Smooth muscle cell (in vitro differentiated cells): ENCODE results near the gene STARD7. TPM values are rescaled to one million over a fixed set of nuclear protein-coding genes. Genes with fewer than 3 reads are reported as not detected.

Experiments used
- DNase-seq: peaks from one replicate; lab custom pipeline; 2025; ENCODE audit not compliant: unreplicated experiment; lab: John Stamatoyannopoulos, UW
- H2AFZ ChIP-seq: fragments of 200-600 bp; sonication (generic); 2 replicates; pipeline ENCODE4 v1.6.0; 2016; ENCODE audit warnings: antibody characterized with exemption, low read depth, mild to moderate bottlenecking
- H3F3A ChIP-seq: fragments of 200-600 bp; sonication (generic); 2 replicates; pipeline ENCODE4 v1.6.0; 2017; ENCODE audit warnings: antibody characterized with exemption, low read depth
- H3K27ac ChIP-seq: fragments of 200-600 bp; sonication (generic); 2 replicates; pipeline ENCODE4 v1.5.1; 2016; ENCODE audit warnings: low read depth, mild to moderate bottlenecking
- H3K27me3 ChIP-seq: fragments of 200-600 bp; sonication (generic); 2 replicates; pipeline ENCODE4 v1.6.1; 2016; ENCODE audit warnings: low read depth, mild to moderate bottlenecking
- H3K36me3 ChIP-seq: fragments of 200-600 bp; sonication (generic); 2 replicates; pipeline ENCODE4 v1.5.1; 2016; ENCODE audit warnings: low read depth
- H3K4me1 ChIP-seq: fragments of 200-600 bp; sonication (generic); 2 replicates; pipeline ENCODE4 v1.5.1; 2016; ENCODE audit warnings: low read depth
- H3K4me2 ChIP-seq: fragments of 200-600 bp; sonication (generic); 2 replicates; pipeline ENCODE4 v1.6.0; 2016; ENCODE audit warnings: mild to moderate bottlenecking
- H3K4me3 ChIP-seq: fragments of 200-600 bp; sonication (generic); 2 replicates; pipeline ENCODE4 v1.5.1; 2016; ENCODE audit warnings: mild to moderate bottlenecking
- H3K79me2 ChIP-seq: fragments of 200-600 bp; sonication (generic); 2 replicates; pipeline ENCODE4 v1.6.0; 2016; ENCODE audit warnings: low read depth, mild to moderate bottlenecking
- H3K9ac ChIP-seq: fragments of 200-600 bp; sonication (generic); 2 replicates; pipeline ENCODE4 v1.6.0; 2016; ENCODE audit warnings: low read depth
- H3K9me3 ChIP-seq: fragments of 200-600 bp; sonication (generic); replicated peaks from 2 replicates; pipeline ENCODE4 v1.5.1; 2016; ENCODE audit warnings: low read depth
- H4K20me1 ChIP-seq: fragments of 200-600 bp; sonication (generic); 2 replicates; pipeline ENCODE4 v1.6.0; 2016; ENCODE audit warnings: low read depth
- CTCF ChIP-seq: fragments of 200-600 bp; sonication (generic); IDR thresholded peaks from 2 replicates; pipeline ENCODE4 v1.5.1; 2017; ENCODE audit warnings: borderline replicate concordance, mild to moderate bottlenecking, antibody characterized with exemption; ENCODE audit not compliant: insufficient read depth, poor library complexity, severe bottlenecking
- WGBS: methylation state at CpG from one replicate; pipeline ENCODE4 v1.1.7; 2016; ENCODE audit warnings: low lambda C conversion rate; 5-methylcytosine and 5-hydroxymethylcytosine counted together
- polyA plus RNA-seq: library from polyadenylated mRNA; unstranded; fragments of >200 nt; fragmentation: Nextera tagmentation; extraction: Ambion mirVana; gene quantifications from 2 replicates; pipeline ENCODE4 v1.2.1, GENCODE V29; 2016
- total RNA-seq: library from RNA; depleted of rRNA; stranded (reverse); fragments of >200 nt; gene quantifications from 2 replicates; pipeline ENCODE4 v1.2.3, GENCODE V29; 2014

Gene STARD7
- total and polyA plus RNA-seq, 2 experiments from 2014 or later: 62.3 to 64.4 TPM

DNA sequence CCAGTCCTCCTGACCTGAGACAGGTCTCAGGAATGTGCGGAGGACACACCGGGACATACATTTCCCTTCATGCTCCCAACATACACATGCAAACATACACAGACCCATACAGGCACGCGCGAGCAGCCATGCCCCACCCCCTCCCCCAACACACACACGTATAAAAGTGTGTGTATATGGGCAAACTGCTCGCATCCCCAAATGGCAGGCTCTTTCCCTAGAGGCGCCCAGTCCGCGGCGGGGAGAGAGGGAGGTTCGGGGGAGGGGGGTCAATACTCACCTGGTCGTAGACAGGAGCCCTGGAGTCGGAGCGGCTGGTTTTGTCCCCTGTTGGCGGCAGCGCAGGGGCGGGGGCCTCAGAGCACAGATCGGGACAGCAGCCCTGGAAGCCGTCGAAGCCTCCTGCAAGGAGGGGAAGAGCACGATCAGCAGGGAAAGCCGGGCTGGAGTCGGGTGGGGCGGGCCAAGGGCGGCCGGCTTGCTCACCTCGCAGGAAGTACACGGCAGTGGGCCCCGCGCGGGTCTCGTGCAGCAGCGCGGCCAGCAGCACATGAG is 64.1 kb downstream of the STARD7 start:
- Histone ChIP-seq H3K27me3 (no peaks in the 10 kb centered on the region), H3K9ac (no peak overlapping the region), H4K20me1 (peaks cover 11% of the 10 kb centered on the region), H3K79me2 (no peaks in the 10 kb centered on the region), H3K4me1 (peaks cover 4% of the 10 kb centered on the region), H3K9me3 (no peaks in the 10 kb centered on the region), H3K36me3 (no peaks in the 10 kb centered on the region), H3K27ac (no peak overlapping the region), H3K4me2 (peak overlapping the region; percentile 88), H2AFZ (no peak overlapping the region), H3F3A (no peaks in the 10 kb centered on the region), H3K4me3 (peak overlapping the region; percentile 54)
- no peak for TF ChIP-seq CTCF
- WGBS: 13% methylated on average over 32 of the region's 35 CpGs
- no peak for DNase-seq

- no peaks in the 10 kb centered on the region for H3K27me3 ChIP-seq
- no peaks in the 10 kb centered on the region for H3K79me2 ChIP-seq
- no peak overlapping the region for H2AFZ ChIP-seq
- no peak overlapping the region for H3K27ac ChIP-seq
- peaks cover 4% of the 10 kb centered on the region for H3K4me1 ChIP-seq
- DNase-seq: no peak
- H4K20me1 ChIP-seq: peaks cover 11% of the 10 kb centered on the region
- H3K36me3 ChIP-seq: no peaks in the 10 kb centered on the region
- H3K4me2 ChIP-seq: peak overlapping the region; percentile 88
- H3K9ac ChIP-seq: no peak overlapping the region
- no peak for TF ChIP-seq CTCF
- WGBS: 79% methylated on average over 23 of the region's 23 CpGs
- H3K4me3 ChIP-seq: peak overlapping the region; percentile 54
- H3K9me3 ChIP-seq: no peaks in the 10 kb centered on the region
- H3F3A ChIP-seq: no peaks in the 10 kb centered on the region
These were observed 64.7 kb downstream of the STARD7 start for GRCh38 chr2:96143848-96144480.

GRCh38 chr2:96143231-96143847 is 65.3 kb downstream of the STARD7 start:
- Histone ChIP-seq H3K36me3 (no peaks in the 10 kb centered on the region), H3K79me2 (no peaks in the 10 kb centered on the region), H3K27ac (no peak overlapping the region), H3K9ac (no peak overlapping the region), H4K20me1 (peaks cover 11% of the 10 kb centered on the region), H3K27me3 (no peaks in the 10 kb centered on the region), H3K4me3 (no peak overlapping the region), H3K4me1 (peaks cover 4% of the 10 kb centered on the region), H3F3A (no peaks in the 10 kb centered on the region), H2AFZ (no peak overlapping the region), H3K9me3 (no peaks in the 10 kb centered on the region), H3K4me2 (peak overlapping the region; percentile 88)
- WGBS: 89% methylated on average over 10 of the region's 10 CpGs
- no peak for TF ChIP-seq CTCF
- DNase-seq: no peak
